Measurements from ENCODE around the gene ABCC6. TPM values are rescaled to one million over a fixed set of nuclear protein-coding genes. Genes with fewer than 3 reads are reported as not detected.

Gene ABCC6
- total and polyA plus RNA-seq, 2 experiments from 2014 or later: 7.1 to 10.0 TPM

DNA sequence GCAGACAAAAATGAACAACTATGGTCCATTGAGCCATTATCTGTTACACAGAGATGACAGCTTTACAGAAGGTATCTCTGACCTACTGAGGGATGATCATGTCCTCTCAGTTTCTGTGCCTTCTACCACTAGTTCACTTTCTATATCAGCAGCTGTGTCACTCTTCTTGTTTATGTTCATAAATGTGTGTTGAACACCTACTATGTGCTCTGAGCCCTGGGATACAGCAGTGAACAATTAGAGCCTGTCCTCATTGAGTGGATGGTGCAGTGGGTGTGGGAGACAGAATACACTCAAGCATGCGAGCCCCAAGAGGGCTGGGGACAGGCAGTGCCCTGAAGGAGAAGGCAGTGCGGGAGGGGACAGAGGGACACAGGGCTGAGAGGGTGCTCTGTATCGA, 92.1 kb downstream of the ABCC6 start:
- H3K9me3 ChIP-seq (ENCODE audit: low read depth): no peaks in the 10 kb centered on the region
- H3K4me3 ChIP-seq: no peak overlapping the region
- DNase-seq (ENCODE audit: low read depth in 1 of 2, low spot score in 1 of 2): no peak
- H3K4me1 ChIP-seq (ENCODE audit: low read depth): no peaks in the 10 kb centered on the region
- H3K27me3 ChIP-seq: no peaks in the 10 kb centered on the region
- TF ChIP-seq, protein P1, sequence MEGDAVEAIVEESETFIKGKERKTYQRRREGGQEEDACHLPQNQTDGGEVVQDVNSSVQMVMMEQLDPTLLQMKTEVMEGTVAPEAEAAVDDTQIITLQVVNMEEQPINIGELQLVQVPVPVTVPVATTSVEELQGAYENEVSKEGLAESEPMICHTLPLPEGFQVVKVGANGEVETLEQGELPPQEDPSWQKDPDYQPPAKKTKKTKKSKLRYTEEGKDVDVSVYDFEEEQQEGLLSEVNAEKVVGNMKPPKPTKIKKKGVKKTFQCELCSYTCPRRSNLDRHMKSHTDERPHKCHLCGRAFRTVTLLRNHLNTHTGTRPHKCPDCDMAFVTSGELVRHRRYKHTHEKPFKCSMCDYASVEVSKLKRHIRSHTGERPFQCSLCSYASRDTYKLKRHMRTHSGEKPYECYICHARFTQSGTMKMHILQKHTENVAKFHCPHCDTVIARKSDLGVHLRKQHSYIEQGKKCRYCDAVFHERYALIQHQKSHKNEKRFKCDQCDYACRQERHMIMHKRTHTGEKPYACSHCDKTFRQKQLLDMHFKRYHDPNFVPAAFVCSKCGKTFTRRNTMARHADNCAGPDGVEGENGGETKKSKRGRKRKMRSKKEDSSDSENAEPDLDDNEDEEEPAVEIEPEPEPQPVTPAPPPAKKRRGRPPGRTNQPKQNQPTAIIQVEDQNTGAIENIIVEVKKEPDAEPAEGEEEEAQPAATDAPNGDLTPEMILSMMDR (IDR thresholded peaks at IDR 0.05; ENCODE audit: low read depth, low read length): no peak
- peaks cover 4% of the 10 kb centered on the region for H3K36me3 ChIP-seq
- no peak overlapping the region for H3K27ac ChIP-seq

DNA sequence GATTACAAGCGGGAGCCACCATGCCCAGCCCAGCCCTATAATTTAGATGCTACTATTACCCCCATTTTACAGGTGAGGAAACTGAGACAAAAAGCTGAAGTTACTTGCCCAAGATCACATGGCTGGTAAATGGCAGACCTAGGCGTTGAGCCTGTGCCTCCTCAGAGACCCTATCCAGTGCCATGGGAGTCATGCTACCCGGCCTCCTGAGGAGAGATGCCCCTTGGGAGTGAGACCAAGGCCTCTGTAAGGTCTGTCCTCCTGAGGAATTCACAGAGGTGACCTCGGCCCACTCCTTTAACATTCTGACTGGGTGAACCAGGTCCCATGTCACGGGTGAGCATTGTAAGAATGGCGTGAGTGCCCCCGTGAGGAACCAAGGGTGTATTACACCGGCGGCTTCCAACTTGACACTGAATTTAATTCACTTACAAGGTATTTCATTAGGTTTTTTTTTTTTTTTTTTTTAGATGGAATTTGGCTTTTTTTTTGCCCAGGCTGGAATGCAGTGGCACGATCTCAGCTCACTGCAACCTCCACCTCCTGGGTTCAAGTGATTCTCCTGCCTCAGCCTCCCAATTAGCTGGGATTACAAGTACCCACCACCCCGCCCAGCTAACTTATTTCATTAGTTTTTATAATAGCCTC, 95.7 kb downstream of the ABCC6 start:
- no peaks in the 10 kb centered on the region for H3K9me3 ChIP-seq (ENCODE audit: low read depth)
- DNase-seq (ENCODE audit: low read depth in 1 of 2, low spot score in 1 of 2): peak; percentile 83
- TF ChIP-seq, protein P1 (IDR thresholded peaks at IDR 0.05; ENCODE audit: low read depth, low read length): peak; percentile 88
- no peaks in the 10 kb centered on the region for H3K4me1 ChIP-seq (ENCODE audit: low read depth)
- H3K27me3 ChIP-seq: no peaks in the 10 kb centered on the region
- H3K4me3 ChIP-seq: no peak overlapping the region
- no peak overlapping the region for H3K27ac ChIP-seq
- peaks cover 2% of the 10 kb centered on the region for H3K36me3 ChIP-seq

DNA sequence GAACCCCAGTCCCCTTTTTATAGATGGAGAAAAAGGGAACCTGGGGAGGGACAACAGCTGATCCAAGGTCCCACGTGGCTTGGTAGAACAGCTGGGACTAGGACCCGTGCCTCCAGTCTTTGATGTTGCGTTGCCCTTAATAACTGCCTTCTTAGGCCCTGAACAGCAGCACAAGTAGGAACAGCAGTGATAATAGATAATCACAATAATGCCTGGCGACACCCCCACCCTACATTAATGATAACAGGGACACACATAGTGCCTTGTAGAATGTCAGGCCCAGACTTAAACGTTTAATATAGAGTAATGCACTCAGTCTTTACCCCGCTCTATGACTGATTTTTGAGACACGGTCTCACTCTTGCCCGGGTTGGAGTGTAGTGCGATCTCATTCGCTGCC, 96.4 kb downstream of the ABCC6 start:
- Histone ChIP-seq H3K27me3 (no peaks in the 10 kb centered on the region), H3K27ac (no peak overlapping the region), H3K9me3 (ENCODE audit: low read depth) (no peaks in the 10 kb centered on the region), H3K4me3 (no peak overlapping the region), H3K4me1 (ENCODE audit: low read depth) (no peaks in the 10 kb centered on the region), H3K36me3 (peaks cover 2% of the 10 kb centered on the region)
- DNase-seq (ENCODE audit: low read depth in 1 of 2, low spot score in 1 of 2): no peak
- TF ChIP-seq, protein P1 (IDR thresholded peaks at IDR 0.05; ENCODE audit: low read depth, low read length): no peak

DNA sequence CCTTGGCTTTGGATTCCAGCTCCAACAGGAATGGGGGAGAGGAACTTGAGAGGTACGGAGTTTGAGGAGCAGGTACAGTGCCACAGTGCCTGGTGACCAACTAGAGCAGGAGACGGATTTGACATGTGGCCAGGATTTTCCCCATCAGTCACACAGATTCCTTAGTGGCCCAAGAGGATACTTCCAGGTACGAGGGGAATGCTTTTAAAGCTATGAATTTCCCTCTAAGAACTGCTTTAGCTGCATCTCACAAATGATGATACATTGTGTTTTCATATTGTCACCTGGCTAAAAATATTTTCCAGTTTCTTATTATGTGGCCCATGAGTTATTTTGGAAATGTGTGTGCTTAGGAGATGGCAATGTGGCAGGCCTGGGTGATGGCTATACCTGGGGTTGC, 98.3 kb downstream of the ABCC6 start:
- DNase-seq (ENCODE audit: low read depth in 1 of 2, low spot score in 1 of 2): no peak
- H3K27ac ChIP-seq: no peak overlapping the region
- no peaks in the 10 kb centered on the region for H3K9me3 ChIP-seq (ENCODE audit: low read depth)
- no peaks in the 10 kb centered on the region for H3K4me1 ChIP-seq (ENCODE audit: low read depth)
- no peaks in the 10 kb centered on the region for H3K27me3 ChIP-seq
- no peak overlapping the region for H3K4me3 ChIP-seq
- H3K36me3 ChIP-seq: no peaks in the 10 kb centered on the region
- TF ChIP-seq, protein P1 (IDR thresholded peaks at IDR 0.05; ENCODE audit: low read depth, low read length): no peak

DNA sequence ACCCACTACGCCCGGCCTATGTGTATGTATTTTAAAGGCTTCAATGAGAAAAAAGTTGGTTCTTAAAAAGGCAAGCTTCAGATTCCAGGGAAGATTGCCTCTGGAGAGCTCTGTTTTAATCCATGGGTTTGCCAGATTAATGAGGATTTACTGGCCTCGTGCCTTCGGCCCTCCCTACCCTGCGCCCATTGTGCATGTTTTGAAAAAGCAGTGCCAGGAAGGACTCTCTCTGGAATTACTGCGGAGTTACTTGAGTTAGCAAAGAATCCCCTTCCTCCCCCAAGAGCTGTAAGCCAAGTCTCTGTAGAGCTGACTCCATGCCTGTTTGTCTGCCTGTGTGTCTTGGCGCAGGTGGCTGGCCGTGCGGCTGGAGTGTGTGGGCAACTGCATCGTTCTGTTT, 98.9 kb downstream of the ABCC6 start:
- H3K4me1 ChIP-seq (ENCODE audit: low read depth): no peaks in the 10 kb centered on the region
- H3K27ac ChIP-seq: no peak overlapping the region
- H3K9me3 ChIP-seq (ENCODE audit: low read depth): no peaks in the 10 kb centered on the region
- DNase-seq (ENCODE audit: low read depth in 1 of 2, low spot score in 1 of 2): no peak
- no peaks in the 10 kb centered on the region for H3K27me3 ChIP-seq
- H3K4me3 ChIP-seq: no peak overlapping the region
- H3K36me3 ChIP-seq: no peaks in the 10 kb centered on the region
- TF ChIP-seq, protein P1 (IDR thresholded peaks at IDR 0.05; ENCODE audit: low read depth, low read length): no peak

Measured in cardiac muscle cell (in vitro differentiated cells and primary cell).